ENCODE results near the gene PTPN21.

Gene PTPN21

GRCh38 chr14:88554457-88555286 lies at the start of gene PTPN21:
TSS of gene PTPN21 (minus strand) at chr14:88555007. CDS start at chr14:88550417, 4,590 bp downstream.
- no peak for DNase-seq

- DNase-seq: no peak
Observed at GRCh38 chr14:88604212-88604611, 49.4 kb upstream of the PTPN21 start.

- no peak for DNase-seq
Observed at GRCh38 chr14:88599761-88600439, 45.1 kb upstream of the PTPN21 start.

GRCh38 chr14:88599326-88599725 lies 44.5 kb upstream of the PTPN21 start:
- no peak for DNase-seq

- DNase-seq: no peak
Observed at GRCh38 chr14:88598097-88598675, 43.4 kb upstream of the PTPN21 start.

- DNase-seq: no peak
Observed at GRCh38 chr14:88597601-88598000, 42.8 kb upstream of the PTPN21 start.

GRCh38 chr14:88597038-88597437 lies 42.2 kb upstream of the PTPN21 start:
- no peak for DNase-seq

GRCh38 chr14:88592031-88592430 lies 37.2 kb upstream of the PTPN21 start:
- no peak for DNase-seq

- DNase-seq: no peak
Observed at GRCh38 chr14:88590173-88590572, 35.4 kb upstream of the PTPN21 start.

GRCh38 chr14:88588081-88588480 lies 33.3 kb upstream of the PTPN21 start:
- DNase-seq: no peak

GRCh38 chr14:88584451-88584850 lies 29.6 kb upstream of the PTPN21 start:
- no peak for DNase-seq

- DNase-seq: no peak
Observed at GRCh38 chr14:88576222-88576621, 21.4 kb upstream of the PTPN21 start.

GRCh38 chr14:88572117-88572516 lies 17.3 kb upstream of the PTPN21 start:
- DNase-seq: no peak

GRCh38 chr14:88568196-88568595 lies 13.4 kb upstream of the PTPN21 start:
- DNase-seq: no peak

- no peak for DNase-seq
Observed at GRCh38 chr14:88565427-88565826, 10.6 kb upstream of the PTPN21 start.

- DNase-seq: no peak
Observed at GRCh38 chr14:88563845-88564244, 9.0 kb upstream of the PTPN21 start.

GRCh38 chr14:88562831-88563686 lies 8.3 kb upstream of the PTPN21 start, which contains the start of gene ZC3H14:
TSS of gene ZC3H14 (plus strand) at chr14:88563037. CDS start at chr14:88563134, 97 bp downstream.
- DNase-seq: peak; percentile 91

GRCh38 chr14:88562532-88562830 lies 7.7 kb upstream of the PTPN21 start:
- no peak for DNase-seq

- DNase-seq: no peak
Observed at GRCh38 chr14:88559852-88560251, 5.0 kb upstream of the PTPN21 start.

- DNase-seq: no peak
Observed at GRCh38 chr14:88556581-88556980, 1.8 kb upstream of the PTPN21 start.

- no peak for DNase-seq
Observed at GRCh38 chr14:88553886-88554456, 836 bp downstream of the PTPN21 start.

- DNase-seq: no peak
Observed at GRCh38 chr14:88552876-88553275, 1.9 kb downstream of the PTPN21 start.

GRCh38 chr14:88551980-88552431 lies 2.8 kb downstream of the PTPN21 start:
- no peak for DNase-seq
